ENCODE results near the gene ZFR2.

DNA sequence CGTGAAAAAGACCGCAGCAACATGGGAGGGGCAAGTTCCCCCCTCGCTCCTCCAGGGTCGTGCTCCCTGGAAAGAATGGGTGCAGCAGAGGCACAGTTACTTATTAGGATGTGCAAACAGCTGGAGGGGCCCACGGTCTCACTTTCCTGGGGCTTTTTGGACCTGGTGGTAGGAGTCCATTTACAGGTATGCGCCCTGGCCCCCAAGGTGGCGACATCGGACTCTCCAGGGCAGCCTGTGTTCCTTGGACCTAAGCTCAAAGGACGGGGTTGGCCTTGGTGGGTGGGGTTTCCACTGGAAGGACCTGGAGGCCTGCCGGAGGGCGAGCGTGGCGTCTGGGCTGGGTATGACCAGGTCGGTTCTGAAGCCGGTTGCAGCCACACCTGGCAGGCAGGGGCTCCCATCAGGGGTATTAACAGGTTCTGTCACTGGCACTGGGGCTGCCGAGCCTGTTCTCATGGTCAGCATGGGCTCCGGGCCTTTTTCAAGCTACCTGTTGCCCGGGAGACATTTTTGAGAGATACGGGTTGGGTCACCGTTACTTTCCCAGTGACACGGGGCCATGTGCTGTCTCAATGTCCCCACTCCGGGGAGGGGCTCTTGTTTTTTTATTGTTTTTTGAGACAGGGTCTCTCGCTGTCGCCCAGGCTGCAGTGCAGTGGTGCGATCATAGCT is 5.9 kb downstream of the ZFR2 start:
- TF ChIP-seq, protein P1, sequence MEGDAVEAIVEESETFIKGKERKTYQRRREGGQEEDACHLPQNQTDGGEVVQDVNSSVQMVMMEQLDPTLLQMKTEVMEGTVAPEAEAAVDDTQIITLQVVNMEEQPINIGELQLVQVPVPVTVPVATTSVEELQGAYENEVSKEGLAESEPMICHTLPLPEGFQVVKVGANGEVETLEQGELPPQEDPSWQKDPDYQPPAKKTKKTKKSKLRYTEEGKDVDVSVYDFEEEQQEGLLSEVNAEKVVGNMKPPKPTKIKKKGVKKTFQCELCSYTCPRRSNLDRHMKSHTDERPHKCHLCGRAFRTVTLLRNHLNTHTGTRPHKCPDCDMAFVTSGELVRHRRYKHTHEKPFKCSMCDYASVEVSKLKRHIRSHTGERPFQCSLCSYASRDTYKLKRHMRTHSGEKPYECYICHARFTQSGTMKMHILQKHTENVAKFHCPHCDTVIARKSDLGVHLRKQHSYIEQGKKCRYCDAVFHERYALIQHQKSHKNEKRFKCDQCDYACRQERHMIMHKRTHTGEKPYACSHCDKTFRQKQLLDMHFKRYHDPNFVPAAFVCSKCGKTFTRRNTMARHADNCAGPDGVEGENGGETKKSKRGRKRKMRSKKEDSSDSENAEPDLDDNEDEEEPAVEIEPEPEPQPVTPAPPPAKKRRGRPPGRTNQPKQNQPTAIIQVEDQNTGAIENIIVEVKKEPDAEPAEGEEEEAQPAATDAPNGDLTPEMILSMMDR (conservative IDR thresholded peaks at IDR 0.05; ENCODE audit: low read depth, low read length), result no peak
- TF ChIP-seq EZH2 (IDR thresholded peaks at IDR 0.05; ENCODE audit: borderline replicate concordance, low read depth, low read length, poor library complexity, severe bottlenecking), result no peak
